GM19395 (cell line): Measurements from ENCODE around the gene AMOTL2.

Experiments used
- ATAC-seq: cut with Tn5 transposase; IDR thresholded peaks from one replicate; pipeline ENCODE4 v1.9.1; 2021; ENCODE audit warnings: mild to moderate bottlenecking, moderate library complexity; ENCODE audit not compliant: unreplicated experiment

Gene AMOTL2

DNA sequence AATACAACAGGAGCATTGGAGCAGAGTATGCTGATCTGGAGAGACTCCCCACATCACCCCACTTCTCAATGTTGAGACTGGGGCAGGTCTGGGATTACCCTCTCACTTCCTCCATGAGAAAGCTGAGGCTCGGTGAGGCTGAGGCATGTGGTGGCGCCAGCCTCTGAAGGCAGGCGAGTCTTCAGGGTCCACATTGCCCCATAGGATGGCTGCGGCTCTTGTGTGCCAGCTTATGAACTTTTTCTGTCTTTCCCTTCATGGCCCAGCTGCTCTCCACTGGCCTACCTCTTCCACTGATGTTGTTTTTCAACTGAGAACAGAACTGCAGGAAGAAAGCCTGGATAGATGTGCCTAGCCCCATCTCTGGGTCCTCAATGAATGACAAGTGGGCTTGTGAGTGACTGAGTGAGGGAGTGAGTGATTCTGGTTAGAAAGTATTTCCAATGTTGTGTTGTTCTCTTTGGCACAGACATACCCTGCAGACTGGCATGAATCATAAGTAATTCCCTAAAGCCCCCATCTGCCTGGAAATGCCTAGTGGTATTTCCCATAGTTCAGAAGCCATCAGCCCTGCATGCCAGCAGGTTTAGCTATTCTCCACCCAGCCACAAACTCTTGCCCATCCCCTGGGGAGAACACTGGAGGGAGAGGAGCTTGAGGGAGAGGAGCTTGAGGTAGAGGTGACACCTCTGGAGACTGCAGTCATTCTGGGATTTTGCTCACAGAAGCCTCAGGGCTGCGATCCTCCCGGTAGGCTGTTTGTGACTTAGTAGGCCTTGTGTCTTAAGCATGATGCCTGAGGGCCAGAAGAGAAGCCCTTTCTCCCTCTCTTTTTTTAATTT lies 56.9 kb downstream of the AMOTL2 start:
- ATAC-seq, result no peak

GRCh38 chr3:134315286-134316106 lies 58.8 kb downstream of the AMOTL2 start:
- ATAC-seq, result no peak

DNA sequence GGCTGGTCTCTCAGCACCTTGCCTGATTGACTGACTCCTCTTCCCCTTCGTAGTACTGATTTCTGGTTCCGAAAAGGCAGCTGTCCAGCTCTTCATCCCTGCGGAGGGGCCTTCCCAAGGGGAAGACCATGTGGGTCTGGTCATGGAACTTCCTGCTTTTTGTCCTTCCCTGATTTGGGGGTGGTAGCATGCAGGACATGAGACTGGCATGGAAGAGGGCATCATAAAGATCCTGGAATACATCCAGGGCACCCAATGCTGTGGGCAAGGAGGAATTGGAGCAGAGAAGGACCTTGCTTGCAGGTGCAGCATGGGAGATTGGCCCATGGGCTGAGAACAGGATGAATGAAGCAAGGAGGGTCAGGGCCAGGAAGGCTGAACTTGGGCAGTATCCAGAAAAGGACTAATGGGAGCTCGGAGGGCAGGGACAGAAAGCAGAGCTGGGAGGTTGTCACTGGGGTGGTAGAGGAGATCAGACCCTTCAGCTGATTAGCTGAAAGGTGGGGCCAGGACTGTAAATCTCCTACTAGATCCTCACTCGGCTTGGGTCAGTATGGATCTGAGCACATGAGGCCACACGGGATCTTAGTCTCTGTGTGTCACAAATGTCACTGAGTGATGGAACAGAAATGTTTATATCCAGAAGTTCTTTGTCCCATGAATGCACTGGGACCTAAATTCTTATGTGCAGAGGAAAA lies 59.5 kb downstream of the AMOTL2 start:
- no peak for ATAC-seq

DNA sequence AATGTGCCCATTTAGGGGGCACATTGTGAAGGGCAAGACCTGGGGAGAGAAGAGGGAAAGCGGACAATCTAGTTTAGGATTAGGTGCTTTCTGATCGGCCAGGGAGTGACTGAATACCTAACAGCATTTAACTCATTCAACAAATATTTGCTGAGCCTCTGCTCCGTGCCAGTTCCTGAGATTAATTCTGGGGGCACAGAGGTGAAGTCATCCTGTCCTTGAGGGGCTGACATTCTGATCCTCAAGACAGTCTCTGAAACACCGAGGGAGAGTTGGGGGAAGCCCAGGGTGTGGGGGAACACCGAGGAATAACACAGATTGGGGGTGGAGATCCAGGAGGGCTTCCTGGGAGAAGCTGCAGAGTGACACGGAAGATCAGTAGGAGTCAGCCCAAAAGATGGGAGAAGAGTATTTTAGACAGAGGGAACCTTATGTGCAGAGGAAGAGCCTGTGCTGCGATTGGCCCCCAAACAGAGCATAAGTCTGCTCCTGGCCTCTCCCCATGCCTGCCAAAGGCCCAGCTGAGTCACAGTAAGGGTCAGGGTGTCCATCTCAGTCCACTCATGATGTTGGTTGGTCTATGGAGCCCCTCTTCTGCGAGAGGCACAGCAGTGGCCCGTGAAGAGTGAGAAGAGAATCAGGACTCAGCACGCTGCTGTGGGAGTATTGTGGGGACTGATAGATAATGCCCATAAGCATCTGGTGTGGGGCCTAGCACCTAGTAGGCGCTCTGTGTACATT lies 60.2 kb downstream of the AMOTL2 start:
- no peak for ATAC-seq

GRCh38 chr3:134312873-134313846 lies 61.1 kb downstream of the AMOTL2 start:
- no peak for ATAC-seq

DNA sequence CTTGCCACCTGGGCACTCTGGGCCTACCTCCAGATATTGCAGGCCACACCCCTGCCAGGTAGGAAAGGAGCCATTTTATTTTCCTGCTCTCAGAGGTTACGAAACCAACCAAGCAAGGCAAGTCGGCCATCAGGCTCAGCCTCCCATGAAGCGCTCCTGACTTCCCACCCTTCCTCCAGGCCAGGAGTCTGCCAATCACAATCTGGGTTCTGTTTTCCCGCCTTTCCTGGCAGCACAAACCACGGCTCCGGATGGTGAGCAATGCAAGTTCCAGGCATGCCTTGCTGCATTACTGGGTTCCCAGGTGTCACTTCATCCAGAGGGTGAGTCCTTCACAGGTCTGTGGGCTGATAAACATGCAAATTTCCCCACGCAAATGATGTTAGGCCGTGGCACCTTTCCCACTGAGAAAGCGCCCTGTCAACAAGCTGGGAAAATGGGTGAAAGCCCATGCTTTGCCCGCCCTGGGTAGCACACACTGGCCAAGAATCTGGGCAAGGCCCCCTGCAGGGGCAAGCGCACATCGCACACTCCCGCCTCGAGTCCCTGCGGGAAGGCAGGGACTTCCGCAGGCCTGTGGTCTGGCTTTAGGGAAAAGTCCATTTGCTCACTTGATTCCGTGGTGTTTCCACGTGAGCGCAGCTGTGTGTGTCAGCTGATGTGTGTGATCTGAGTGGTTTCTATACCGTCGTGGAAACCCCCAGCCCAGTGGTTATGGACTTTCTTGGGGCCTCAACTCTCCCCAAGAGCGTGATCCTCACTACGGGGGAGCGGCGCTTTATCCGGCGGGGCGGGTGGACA lies 62.0 kb downstream of the AMOTL2 start:
- no peak for ATAC-seq

DNA sequence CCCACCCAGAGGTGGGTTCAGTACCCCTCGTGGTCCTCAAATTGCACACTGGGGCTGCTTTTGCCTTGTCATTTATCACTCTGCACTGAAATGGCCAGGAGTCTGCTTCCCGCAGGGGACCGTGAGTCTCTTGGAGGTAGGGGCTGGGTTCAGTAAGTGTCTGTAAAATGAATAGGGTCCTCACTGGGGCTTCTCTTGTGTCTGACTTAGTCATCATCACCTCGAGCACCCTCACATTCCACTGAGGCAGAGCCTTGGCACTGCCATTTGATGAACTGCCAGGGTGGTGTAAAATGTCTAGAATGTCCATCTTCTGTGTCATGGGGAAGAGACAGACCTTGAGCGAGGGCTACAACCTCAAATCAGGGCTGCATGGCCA lies 62.6 kb downstream of the AMOTL2 start:
- no peak for ATAC-seq

GRCh38 chr3:134311265-134311664 lies 63.0 kb downstream of the AMOTL2 start:
- no peak for ATAC-seq

DNA sequence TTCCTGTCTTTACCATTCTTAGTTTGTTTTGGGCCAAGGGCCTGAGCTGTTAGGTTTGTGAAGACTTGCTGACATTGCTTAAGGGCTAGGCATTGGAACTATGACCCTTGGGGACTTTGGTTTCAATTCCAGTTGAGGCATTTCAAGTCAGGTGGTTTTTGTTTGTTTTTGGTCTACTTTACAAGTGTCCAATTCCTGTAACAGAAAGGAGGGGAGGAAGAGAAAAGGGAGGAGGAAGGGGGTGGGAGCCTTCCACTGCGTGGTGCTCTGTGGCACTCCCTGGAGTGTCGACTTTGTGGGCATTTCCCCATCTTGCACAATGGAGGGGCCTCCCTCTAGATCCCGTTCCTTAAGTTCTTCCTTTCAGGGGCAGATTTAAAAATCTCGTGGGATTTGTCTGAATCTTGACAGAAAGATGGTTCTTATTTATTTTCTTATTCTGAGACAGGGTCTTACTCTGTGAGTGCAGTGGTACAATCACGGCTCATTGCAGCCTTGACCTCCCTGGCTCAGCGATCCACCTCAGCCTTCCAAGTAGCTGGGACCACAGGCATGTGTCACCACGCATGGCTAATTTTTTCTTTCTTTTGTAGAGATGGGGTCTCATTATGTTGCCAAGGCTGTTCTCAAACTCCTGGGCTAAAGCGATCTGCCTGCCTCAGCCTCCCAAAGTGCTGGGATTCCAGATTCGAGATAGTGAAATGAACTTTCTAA lies 64.1 kb downstream of the AMOTL2 start:
- ATAC-seq, result no peak

DNA sequence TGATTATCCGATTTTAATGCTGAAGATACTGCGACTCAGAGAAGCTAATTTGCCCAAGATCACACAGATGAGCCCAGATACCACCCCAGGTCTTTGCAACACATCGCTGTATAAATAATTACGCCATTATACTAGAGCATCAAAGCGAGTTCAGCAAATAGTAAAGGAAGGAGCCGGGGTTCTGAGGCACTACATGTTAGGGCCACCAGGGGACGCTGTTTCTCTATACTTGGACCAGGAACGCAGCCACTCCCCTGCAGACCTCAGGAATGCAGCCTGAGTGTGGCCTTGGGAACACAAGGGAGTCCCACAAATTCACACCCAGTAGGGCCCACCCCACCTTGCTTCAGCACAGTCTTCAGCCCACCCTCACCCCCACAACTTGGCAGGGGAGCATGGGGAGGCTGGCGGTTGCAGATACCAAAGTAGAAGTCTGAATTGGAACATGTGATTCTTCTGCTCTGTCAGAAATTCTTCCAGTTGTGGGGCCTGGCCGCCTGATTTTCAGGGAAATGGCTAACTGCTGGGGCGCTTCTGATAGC lies 65.8 kb downstream of the AMOTL2 start:
- peak; percentile 78 for ATAC-seq

DNA sequence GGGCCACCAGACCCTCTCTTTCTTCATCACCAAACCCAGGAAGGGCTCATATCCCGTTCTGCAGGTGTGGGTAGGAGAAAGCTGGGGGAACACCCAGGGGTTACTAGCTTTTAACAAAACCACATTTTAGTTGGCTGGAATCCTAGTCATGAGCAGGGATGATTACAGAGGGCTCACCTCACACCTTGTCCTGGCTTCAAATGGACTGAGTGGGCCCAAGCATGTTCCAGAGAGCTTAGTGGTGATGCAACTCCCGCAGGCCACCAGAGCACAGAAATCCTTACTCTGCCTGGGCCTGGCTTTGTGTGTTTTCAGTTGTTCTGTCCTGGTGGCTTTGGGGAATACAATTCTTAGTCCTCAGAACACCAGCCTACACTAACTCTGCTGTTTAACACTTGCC lies 66.8 kb downstream of the AMOTL2 start:
- no peak for ATAC-seq

- ATAC-seq, result no peak
These were observed 67.9 kb downstream of the AMOTL2 start for GRCh38 chr3:134306320-134306719.
